ENCODE results near the gene CDH15. TPM values are rescaled to one million over a fixed set of nuclear protein-coding genes. Genes with fewer than 3 reads are reported as not detected.
A peak's percentile ranks its signal among the peaks of the same experiment; 100 is the strongest.

The CDH15 gene
- total RNA-seq, 1 donor from 2014 or later: 0.35 TPM

DNA sequence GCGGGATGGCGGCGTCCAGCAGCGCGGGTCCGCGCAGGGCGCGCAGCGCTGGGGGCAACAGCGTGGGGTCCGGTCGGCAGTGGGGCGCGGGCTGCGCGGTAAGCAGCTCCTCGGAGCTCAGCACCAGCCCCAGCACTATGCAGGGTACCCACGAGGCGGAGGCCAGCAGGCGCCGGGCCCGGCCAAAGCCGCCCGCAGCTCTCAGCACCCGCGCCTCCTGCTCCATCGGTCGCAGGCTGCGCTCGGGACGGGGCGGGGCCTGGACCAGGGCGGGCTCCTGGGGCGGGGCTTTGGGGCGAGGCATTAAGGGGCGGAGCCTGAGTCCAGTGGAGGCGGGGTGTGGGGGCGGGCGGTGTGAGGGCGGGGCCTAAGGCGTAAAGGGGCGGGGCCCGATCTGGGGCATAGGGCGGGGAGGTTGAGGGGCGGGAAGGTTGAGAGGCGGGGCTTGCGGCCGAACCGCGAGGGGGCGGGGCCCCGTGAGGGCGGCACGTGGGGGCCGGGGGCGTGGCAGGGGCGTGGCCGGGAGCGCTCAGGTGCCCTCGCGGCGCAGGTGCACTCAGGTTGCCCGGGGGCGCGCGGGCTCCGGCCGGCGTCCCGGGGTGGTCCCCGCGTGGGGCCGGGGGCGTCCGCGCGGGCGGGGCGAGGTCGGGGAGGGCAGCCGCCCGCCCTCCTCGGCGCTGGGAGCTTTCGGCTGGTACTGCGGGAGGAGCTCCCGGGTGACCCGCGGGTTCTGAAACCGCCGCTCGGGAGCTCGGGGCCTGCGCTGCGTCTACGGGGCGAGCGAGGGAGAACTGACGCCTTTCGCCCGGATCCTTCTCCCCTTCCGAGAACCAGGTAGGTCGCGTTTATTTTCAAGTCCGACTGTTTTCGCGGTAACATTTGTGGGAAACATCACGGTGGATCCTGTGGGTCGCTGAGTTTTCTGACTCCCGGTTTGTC lies 30.2 kb downstream of the CDH15 start:
- TF ChIP-seq, protein P1, sequence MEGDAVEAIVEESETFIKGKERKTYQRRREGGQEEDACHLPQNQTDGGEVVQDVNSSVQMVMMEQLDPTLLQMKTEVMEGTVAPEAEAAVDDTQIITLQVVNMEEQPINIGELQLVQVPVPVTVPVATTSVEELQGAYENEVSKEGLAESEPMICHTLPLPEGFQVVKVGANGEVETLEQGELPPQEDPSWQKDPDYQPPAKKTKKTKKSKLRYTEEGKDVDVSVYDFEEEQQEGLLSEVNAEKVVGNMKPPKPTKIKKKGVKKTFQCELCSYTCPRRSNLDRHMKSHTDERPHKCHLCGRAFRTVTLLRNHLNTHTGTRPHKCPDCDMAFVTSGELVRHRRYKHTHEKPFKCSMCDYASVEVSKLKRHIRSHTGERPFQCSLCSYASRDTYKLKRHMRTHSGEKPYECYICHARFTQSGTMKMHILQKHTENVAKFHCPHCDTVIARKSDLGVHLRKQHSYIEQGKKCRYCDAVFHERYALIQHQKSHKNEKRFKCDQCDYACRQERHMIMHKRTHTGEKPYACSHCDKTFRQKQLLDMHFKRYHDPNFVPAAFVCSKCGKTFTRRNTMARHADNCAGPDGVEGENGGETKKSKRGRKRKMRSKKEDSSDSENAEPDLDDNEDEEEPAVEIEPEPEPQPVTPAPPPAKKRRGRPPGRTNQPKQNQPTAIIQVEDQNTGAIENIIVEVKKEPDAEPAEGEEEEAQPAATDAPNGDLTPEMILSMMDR (IDR thresholded peaks at IDR 0.05): no peak
- DNase-seq (ENCODE audit: extremely low spot score, unreplicated experiment): no peak
- Mint-ChIP-seq H3K9me3 (ENCODE audit: unreplicated experiment) (no peaks in the 10 kb centered on the region), H3K4me3 (ENCODE audit: unreplicated experiment) (peak overlapping the region; percentile 47), H3K36me3 (ENCODE audit: unreplicated experiment) (no peaks in the 10 kb centered on the region), H3K27ac (ENCODE audit: unreplicated experiment) (no peak overlapping the region), H3K27me3 (ENCODE audit: unreplicated experiment) (peaks cover 41% of the 10 kb centered on the region), H3K4me1 (ENCODE audit: unreplicated experiment) (peaks cover 6% of the 10 kb centered on the region)

DNA sequence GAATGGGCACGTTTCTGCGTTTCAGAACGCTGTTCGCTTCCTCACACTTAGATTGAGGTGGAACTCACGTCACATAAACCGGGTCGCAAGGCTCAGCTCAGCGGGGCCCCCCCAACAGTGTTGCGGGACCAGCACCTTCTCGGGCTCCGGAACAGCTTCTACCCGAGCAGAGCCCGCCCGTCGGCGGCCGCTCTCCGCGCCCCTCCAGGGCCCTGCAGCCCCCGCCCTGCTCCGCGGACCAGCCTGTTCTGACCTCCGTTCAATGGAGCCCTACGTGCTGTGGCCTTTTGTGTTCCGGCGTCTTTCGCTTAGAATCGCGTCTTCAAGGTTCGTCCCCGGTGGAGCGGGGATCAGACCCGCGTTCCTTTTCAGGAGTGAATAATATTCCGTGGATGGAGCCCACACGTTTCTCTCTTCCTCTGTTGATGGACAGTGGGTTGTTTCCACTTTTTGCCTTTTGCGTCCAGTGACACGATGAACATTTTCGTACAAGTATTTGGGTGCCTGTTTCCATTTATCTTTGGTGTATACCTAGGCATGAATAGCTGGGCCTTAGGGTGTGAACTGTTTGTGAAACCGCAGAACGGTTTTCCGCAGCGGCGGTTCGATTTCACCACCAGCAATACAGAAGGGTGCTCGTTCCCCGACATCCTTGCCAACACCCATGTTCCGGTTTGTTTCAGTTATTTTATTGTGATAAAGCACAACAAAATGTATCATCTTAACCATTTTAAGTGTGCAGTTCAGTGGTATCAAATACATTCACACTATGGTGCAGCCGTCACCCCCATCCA lies 31.1 kb downstream of the CDH15 start:
- DNase-seq (ENCODE audit: extremely low spot score, unreplicated experiment): no peak
- Mint-ChIP-seq H3K4me1 (ENCODE audit: unreplicated experiment) (peaks cover 6% of the 10 kb centered on the region), H3K27me3 (ENCODE audit: unreplicated experiment) (peaks cover 46% of the 10 kb centered on the region), H3K4me3 (ENCODE audit: unreplicated experiment) (peak overlapping the region; percentile 47), H3K9me3 (ENCODE audit: unreplicated experiment) (no peaks in the 10 kb centered on the region), H3K36me3 (ENCODE audit: unreplicated experiment) (no peaks in the 10 kb centered on the region), H3K27ac (ENCODE audit: unreplicated experiment) (no peak overlapping the region)
- TF ChIP-seq, protein P1 (IDR thresholded peaks at IDR 0.05): no peak

DNA sequence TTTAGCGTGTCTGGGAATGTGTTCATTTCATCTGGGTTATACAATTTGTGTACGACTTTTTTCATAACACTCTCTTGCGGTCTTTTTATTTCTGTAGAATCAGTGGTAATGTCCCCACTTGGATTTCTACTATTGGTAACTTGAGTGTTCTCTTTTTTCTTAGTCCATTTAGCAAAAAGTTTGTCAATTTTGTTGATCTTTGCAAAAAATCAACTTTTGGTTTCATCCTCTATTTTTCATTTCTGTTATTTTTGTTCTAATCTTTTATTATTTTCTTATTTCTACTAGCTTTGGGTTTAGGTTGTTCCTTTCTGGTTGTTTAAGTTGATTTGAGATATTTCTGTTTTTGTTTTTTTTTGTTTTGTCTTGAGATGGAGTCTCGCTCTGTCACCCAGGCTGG lies 36.4 kb downstream of the CDH15 start:
- no peaks in the 10 kb centered on the region for H3K9me3 Mint-ChIP-seq (ENCODE audit: unreplicated experiment)
- DNase-seq (ENCODE audit: extremely low spot score, unreplicated experiment): no peak
- no peak overlapping the region for H3K27ac Mint-ChIP-seq (ENCODE audit: unreplicated experiment)
- peaks cover 41% of the 10 kb centered on the region for H3K27me3 Mint-ChIP-seq (ENCODE audit: unreplicated experiment)
- no peak overlapping the region for H3K4me3 Mint-ChIP-seq (ENCODE audit: unreplicated experiment)
- H3K4me1 Mint-ChIP-seq (ENCODE audit: unreplicated experiment): no peaks in the 10 kb centered on the region
- TF ChIP-seq, protein P1 (IDR thresholded peaks at IDR 0.05): no peak
- no peaks in the 10 kb centered on the region for H3K36me3 Mint-ChIP-seq (ENCODE audit: unreplicated experiment)

DNA sequence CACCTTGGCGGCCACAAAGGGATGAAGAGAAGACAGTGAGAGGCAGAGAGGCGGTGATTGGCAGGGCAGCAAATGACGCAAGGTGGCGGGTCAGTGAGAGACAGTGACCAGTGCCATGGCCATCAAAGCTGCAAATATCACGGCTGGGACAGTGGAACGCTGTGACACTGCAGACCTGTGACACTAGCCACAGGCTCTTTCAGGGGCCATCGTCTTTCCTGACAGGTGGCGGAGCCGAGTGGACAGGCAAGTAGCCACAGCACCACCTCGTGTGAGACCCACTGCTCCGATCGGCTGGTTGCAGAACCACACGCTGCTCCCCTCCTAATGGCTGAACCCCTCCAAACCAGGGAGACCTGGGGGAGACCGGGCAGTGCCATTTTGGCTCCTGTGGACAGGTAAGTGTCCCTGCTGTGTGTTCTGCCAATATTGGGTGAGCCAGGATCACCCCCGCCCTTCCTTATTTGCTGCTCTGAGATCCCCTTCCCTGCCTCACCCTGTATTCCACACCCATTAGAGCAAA lies 38.0 kb downstream of the CDH15 start:
- Mint-ChIP-seq H3K4me3 (ENCODE audit: unreplicated experiment) (no peak overlapping the region), H3K36me3 (ENCODE audit: unreplicated experiment) (no peaks in the 10 kb centered on the region), H3K9me3 (ENCODE audit: unreplicated experiment) (no peaks in the 10 kb centered on the region), H3K27me3 (ENCODE audit: unreplicated experiment) (peaks cover 26% of the 10 kb centered on the region), H3K27ac (ENCODE audit: unreplicated experiment) (no peak overlapping the region), H3K4me1 (ENCODE audit: unreplicated experiment) (no peaks in the 10 kb centered on the region)
- no peak for DNase-seq (ENCODE audit: extremely low spot score, unreplicated experiment)
- TF ChIP-seq, protein P1 (IDR thresholded peaks at IDR 0.05): no peak

Data from osteocyte (in vitro differentiated cells).